CD4-positive, CD25-positive, alpha-beta regulatory T cell (primary cell): ENCODE measurements around the gene DPM3. TPM values are rescaled to one million over a fixed set of nuclear protein-coding genes. Genes with fewer than 3 reads are reported as not detected.

ENCODE experiments used
- ATAC-seq, 2 donors: fragments of 150-1000 bp; cut with Tn5 transposase; one replicate each; pipeline ENCODE4 v1.10.0; 2021; ENCODE audit warnings: low read depth in 2 of 2, moderate number of reproducible peaks in 2 of 2, moderate library complexity in 1 of 2
- DNase-seq, 3 donors: peaks; one replicate each; pipeline versions ENCODE4 v3.0.0 to v3.0.0-alpha.2; 2012 to 2022; ENCODE audit warnings: mixed read lengths in 1 of 3
- H3K27ac ChIP-seq: one replicate; pipeline ENCODE4 v1.7.0; 2013; ENCODE audit warnings: mild to moderate bottlenecking, low read length; ENCODE audit not compliant: insufficient read depth, poor library complexity, severe bottlenecking
- H3K27me3 ChIP-seq: one replicate; pipeline ENCODE4 v1.7.0; 2013; ENCODE audit warnings: low read length; ENCODE audit not compliant: control insufficient read depth, insufficient read depth
- H3K36me3 ChIP-seq: one replicate; pipeline ENCODE4 v1.7.0; 2013; ENCODE audit warnings: mild to moderate bottlenecking, low read length, moderate library complexity; ENCODE audit not compliant: control insufficient read depth, insufficient read depth
- H3K4me1 ChIP-seq: 2 replicates; pipeline ENCODE4 v1.7.0; 2013; ENCODE audit warnings: mild to moderate bottlenecking, low read length; ENCODE audit not compliant: insufficient read depth, control insufficient read depth, poor library complexity, severe bottlenecking
- H3K4me3 ChIP-seq: one replicate; pipeline ENCODE4 v1.7.0; 2013; ENCODE audit warnings: low read depth, mild to moderate bottlenecking, low read length, moderate library complexity
- H3K9me3 ChIP-seq, 2 experiments: 1 replicate in 1 of 2; 2 replicates in 1 of 2; pipeline ENCODE4 v1.7.0; 2013; ENCODE audit warnings: low read length in 2 of 2, mild to moderate bottlenecking in 1 of 2, moderate library complexity in 1 of 2; ENCODE audit not compliant: control insufficient read depth in 2 of 2
- H3K27ac Mint-ChIP-seq, 3 donors: one replicate each; pipeline ENCODE4 v1.8.0; 2020 to 2022; ENCODE audit warnings: mild to moderate bottlenecking in 3 of 3, mixed read lengths in 3 of 3, moderate library complexity in 2 of 3
- H3K27me3 Mint-ChIP-seq: one replicate; pipeline ENCODE4 v1.8.0; 2022; ENCODE audit warnings: mild to moderate bottlenecking, mixed read lengths
- H3K36me3 Mint-ChIP-seq: one replicate; pipeline ENCODE4 v1.8.0; 2020; ENCODE audit warnings: mixed read lengths
- H3K4me1 Mint-ChIP-seq, 4 donors: one replicate each; pipeline ENCODE4 v1.8.0; 2020 to 2022; ENCODE audit warnings: mixed read lengths in 4 of 4, mild to moderate bottlenecking in 1 of 4
- H3K4me3 Mint-ChIP-seq, 4 donors: one replicate each; pipeline ENCODE4 v1.8.0; 2020 to 2022; ENCODE audit warnings: mild to moderate bottlenecking in 4 of 4, mixed read lengths in 4 of 4, moderate library complexity in 3 of 4
- H3K9me3 Mint-ChIP-seq, 7 donors: one replicate each; pipeline ENCODE4 v1.8.0; 2020 to 2022; ENCODE audit warnings: mixed read lengths in 7 of 7, mild to moderate bottlenecking in 3 of 7, moderate library complexity in 2 of 7
- polyA plus RNA-seq, 4 donors: library from polyadenylated mRNA; unstranded; fragments of 300-500 nt; fragmentation: Illumina TruSeq; gene quantifications; one replicate each; pipeline ENCODE4 v1.2.3, GENCODE V29; 2021
- total RNA-seq: library from RNA; stranded (reverse); gene quantifications from one replicate; pipeline ENCODE4 v1.2.3, GENCODE V29; 2022

Gene DPM3
- total and polyA plus RNA-seq, 5 donors from 2014 or later, result 28.1 to 116 (median 101) TPM

DNA sequence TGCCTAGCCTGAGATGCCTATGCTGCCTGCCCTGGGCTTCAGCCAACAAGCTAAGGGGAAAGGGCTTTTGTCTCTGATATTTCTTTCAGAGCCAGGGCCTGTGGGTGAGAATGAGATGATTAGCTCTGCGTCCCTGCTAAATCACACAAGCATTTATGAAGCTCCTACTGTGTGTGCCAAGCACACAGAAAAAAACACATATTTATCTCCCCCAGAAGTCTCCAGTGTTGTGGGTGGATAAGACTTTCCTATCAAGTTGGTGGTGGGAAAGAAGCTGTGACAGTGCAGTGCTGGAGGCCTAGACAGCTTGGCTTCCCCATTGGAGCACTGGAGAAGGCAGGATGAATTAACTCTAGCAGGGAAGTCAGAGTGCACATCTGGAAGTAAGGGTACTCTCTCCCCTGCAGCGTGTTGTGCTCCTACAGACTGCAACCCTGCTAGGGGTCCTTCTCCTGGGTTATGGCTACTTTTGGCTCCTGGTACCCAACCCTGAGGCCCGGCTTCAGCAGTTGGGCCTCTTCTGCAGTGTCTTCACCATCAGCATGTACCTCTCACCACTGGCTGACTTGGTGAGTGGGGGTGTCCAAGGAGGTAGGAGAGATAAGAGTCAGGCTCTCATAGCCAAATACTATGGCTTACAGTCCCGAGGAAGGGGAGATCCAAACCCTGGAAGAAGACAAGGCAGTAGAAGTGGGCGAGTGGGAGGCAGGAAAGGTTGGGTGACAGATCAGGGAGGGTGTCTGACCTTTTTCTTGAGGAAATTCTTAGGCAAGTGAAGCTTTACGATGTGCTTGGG lies 3.0 kb downstream of the DPM3 start:
- H3K9me3 Mint-ChIP-seq, result no peaks in the 10 kb centered on the region
- peak overlapping the region; percentile 98 to 99 (median 98) for H3K27ac Mint-ChIP-seq
- peaks cover 11% of the 10 kb centered on the region for H3K27me3 Mint-ChIP-seq
- peaks cover 4% of the 10 kb centered on the region for H3K36me3 Mint-ChIP-seq
- H3K9me3 ChIP-seq, result no peaks in the 10 kb centered on the region
- H3K4me1 Mint-ChIP-seq, result peaks cover 13 to 57% (median 38%) of the 10 kb centered on the region in 4 donors
- DNase-seq (no peak), ATAC-seq (no peak)
- peaks cover 5% of the 10 kb centered on the region for H3K27me3 ChIP-seq
- no peak overlapping the region for H3K4me3 ChIP-seq
- peak overlapping the region; percentile 95 to 100 (median 97) for H3K4me3 Mint-ChIP-seq
- peaks cover 33% of the 10 kb centered on the region for H3K4me1 ChIP-seq
- H3K36me3 ChIP-seq, result no peaks in the 10 kb centered on the region
- H3K27ac ChIP-seq, result peak overlapping the region; percentile 98

DNA sequence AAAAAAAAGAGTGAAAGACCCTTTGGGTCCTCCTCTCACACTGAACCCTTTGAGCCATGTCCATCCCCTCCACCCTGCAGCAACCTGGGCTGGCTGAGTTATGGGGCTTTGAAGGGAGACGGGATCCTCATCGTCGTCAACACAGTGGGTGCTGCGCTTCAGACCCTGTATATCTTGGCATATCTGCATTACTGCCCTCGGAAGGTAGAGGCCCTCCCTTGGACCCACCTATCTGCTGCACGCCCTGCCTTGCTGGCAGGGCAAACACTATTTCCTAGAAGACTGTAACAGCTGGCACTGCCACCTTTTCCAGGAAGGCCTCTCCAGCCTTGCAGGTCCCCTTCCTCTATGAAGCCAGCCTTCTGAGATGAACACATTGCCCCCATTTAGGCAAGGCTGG lies 3.6 kb downstream of the DPM3 start:
- peak; percentile 25 to 28 for ATAC-seq
- peak overlapping the region; percentile 95 to 100 (median 97) for H3K4me3 Mint-ChIP-seq
- H3K27ac Mint-ChIP-seq, result peak overlapping the region; percentile 98 to 99 (median 98)
- Histone ChIP-seq H3K4me3 (peak overlapping the region; percentile 52), H3K36me3 (no peaks in the 10 kb centered on the region), H3K9me3 (no peaks in the 10 kb centered on the region), H3K27me3 (peaks cover 4% of the 10 kb centered on the region), H3K27ac (peak overlapping the region; percentile 98), H3K4me1 (peaks cover 33% of the 10 kb centered on the region)
- H3K27me3 Mint-ChIP-seq, result peaks cover 9% of the 10 kb centered on the region
- no peaks in the 10 kb centered on the region for H3K9me3 Mint-ChIP-seq
- peak in 1 of 3 donors; percentile 95 for DNase-seq
- peaks cover 13 to 58% (median 38%) of the 10 kb centered on the region in 4 donors for H3K4me1 Mint-ChIP-seq
- peaks cover 6% of the 10 kb centered on the region for H3K36me3 Mint-ChIP-seq

DNA sequence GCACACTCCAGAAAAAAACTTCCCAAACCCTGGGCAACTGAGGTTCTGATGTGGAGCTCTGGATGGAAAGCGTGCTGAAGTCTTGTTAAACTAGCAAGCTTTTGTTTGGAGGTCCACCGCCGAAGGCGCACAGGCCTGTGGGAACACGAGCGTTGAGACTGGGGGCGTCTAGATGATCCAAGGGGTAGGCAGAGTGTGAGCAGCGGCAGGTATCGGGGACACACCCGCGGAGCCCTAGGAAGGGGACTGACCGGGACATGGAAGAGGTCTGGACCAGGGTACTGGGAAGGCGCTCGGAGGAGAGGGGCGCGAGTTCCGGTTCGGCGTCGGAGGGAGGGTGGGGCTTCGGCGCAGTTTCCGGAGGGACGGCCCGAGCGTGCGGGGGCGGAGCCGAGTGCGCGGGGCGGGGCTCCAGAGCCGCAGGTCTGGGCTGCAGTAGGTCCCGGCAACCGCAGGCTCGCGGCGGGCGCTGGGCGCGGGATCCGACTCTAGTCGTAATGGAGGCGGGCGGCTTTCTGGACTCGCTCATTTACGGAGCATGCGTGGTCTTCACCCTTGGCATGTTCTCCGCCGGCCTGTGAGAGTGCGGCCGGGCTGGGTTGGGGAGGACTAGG lies 4.8 kb downstream of the DPM3 start, which contains the start of gene SLC50A1:
Gene SLC50A1, plus strand, starts transcription at position 438 of the 614 bp plus-strand sequence. Its CDS starts 60 bp downstream, at position 498.
- Mint-ChIP-seq H3K4me3 (peak within 1 kb of the TSS; percentile 95 to 100 (median 97)), H3K9me3 (no peaks in the 10 kb centered on the region), H3K36me3 (peaks cover 6% of the 10 kb centered on the region), H3K27me3 (peaks cover 14% of the 10 kb centered on the region), H3K27ac (peak within 1 kb of the TSS; percentile 98 to 99 (median 98)), H3K4me1 (peaks cover 13 to 61% (median 40%) of the 10 kb centered on the region in 4 donors)
- DNase-seq, result peak; percentile 90 to 95 (median 91)
- H3K9me3 ChIP-seq, result no peaks in the 10 kb centered on the region
- no peaks in the 10 kb centered on the region for H3K36me3 ChIP-seq
- peak; percentile 84 to 87 for ATAC-seq
- peaks cover 29% of the 10 kb centered on the region for H3K4me1 ChIP-seq
- peak within 1 kb of the TSS; percentile 90 for H3K4me3 ChIP-seq
- no peaks in the 10 kb centered on the region for H3K27me3 ChIP-seq
- peak within 1 kb of the TSS; percentile 98 for H3K27ac ChIP-seq

DNA sequence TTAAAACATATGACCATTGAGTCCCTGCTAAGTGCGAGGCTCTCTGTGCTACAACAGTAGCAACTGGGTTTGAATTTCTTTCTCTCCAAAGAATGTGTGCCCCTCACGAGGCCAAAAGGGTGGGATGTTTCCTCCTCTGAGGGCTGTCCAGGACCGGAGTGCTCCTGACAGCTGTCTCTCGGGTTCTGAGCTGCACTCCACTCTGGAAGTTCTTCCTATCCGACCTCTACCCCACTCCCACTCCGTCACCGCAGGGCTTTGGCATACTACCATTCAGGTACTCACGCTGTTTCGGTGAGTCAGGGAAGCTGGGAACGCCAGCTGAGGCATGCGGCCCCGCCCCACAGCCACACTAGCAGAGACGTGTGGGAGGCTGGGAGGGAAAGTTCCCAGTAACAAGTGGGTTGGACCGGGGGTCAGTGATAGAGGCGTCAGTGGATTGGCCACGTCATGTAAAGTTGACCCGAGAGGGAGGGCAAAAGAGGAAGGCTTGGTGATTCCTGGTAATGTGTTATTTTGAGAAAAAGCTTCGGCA lies 5.4 kb downstream of the DPM3 start:
- H3K4me1 Mint-ChIP-seq, result peaks cover 13 to 61% (median 37%) of the 10 kb centered on the region in 4 donors
- H3K27ac ChIP-seq, result peak overlapping the region; percentile 98
- H3K36me3 Mint-ChIP-seq, result peaks cover 6% of the 10 kb centered on the region
- no peak for ATAC-seq
- H3K27me3 Mint-ChIP-seq, result peaks cover 14% of the 10 kb centered on the region
- H3K4me1 ChIP-seq, result peaks cover 25% of the 10 kb centered on the region
- H3K9me3 Mint-ChIP-seq, result no peaks in the 10 kb centered on the region
- H3K27ac Mint-ChIP-seq, result peak overlapping the region; percentile 98 to 99 (median 98)
- H3K4me3 Mint-ChIP-seq, result peak overlapping the region; percentile 95 to 100 (median 97)
- DNase-seq, result peak in 1 of 3 donors; percentile 36
- no peaks in the 10 kb centered on the region for H3K9me3 ChIP-seq
- H3K27me3 ChIP-seq, result no peaks in the 10 kb centered on the region
- H3K4me3 ChIP-seq, result peak overlapping the region; percentile 90
- no peaks in the 10 kb centered on the region for H3K36me3 ChIP-seq

DNA sequence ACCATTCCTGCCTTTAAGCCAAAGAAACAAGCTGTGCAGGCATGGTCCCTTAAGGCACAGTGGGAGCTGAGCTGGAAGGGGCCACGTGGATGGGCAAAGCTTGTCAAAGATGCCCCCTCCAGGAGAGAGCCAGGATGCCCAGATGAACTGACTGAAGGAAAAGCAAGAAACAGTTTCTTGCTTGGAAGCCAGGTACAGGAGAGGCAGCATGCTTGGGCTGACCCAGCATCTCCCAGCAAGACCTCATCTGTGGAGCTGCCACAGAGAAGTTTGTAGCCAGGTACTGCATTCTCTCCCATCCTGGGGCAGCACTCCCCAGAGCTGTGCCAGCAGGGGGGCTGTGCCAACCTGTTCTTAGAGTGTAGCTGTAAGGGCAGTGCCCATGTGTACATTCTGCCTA lies 6.0 kb downstream of the DPM3 start:
- no peaks in the 10 kb centered on the region for H3K9me3 ChIP-seq
- H3K4me3 ChIP-seq, result no peak overlapping the region
- no peak for DNase-seq
- H3K27me3 Mint-ChIP-seq, result peaks cover 20% of the 10 kb centered on the region
- no peak overlapping the region for H3K27ac ChIP-seq
- H3K4me3 Mint-ChIP-seq, result peak overlapping the region; percentile 95 to 100 (median 97)
- ATAC-seq, result no peak
- H3K27me3 ChIP-seq, result no peaks in the 10 kb centered on the region
- no peaks in the 10 kb centered on the region for H3K36me3 ChIP-seq
- H3K4me1 ChIP-seq, result peaks cover 24% of the 10 kb centered on the region
- H3K36me3 Mint-ChIP-seq, result peaks cover 6% of the 10 kb centered on the region
- no peaks in the 10 kb centered on the region for H3K9me3 Mint-ChIP-seq
- H3K27ac Mint-ChIP-seq, result peak overlapping the region in 1 of 3 donors; percentile 98
- H3K4me1 Mint-ChIP-seq, result peaks cover 13 to 62% (median 38%) of the 10 kb centered on the region in 4 donors

DNA sequence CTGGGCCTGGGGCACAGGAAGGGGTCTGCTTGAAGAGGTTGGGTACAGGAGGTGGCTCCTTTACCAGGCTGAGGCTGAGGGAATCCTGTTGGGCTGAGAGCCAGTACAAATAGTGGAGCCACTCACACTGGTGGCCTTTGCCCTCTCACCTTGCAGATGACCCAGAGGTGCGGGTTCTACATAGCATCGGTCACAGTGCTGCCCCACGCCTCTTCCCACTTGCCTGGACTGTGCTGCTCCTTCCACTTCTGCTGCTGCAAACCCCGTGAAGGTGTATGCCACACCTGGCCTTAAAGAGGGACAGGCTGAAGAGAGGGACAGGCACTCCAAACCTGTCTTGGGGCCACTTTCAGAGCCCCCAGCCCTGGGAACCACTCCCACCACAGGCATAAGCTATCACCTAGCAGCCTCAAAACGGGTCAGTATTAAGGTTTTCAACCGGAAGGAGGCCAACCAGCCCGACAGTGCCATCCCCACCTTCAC lies 6.5 kb downstream of the DPM3 start:
- Mint-ChIP-seq H3K36me3 (peaks cover 6% of the 10 kb centered on the region), H3K4me3 (peak overlapping the region in 3 of 4 donors; percentile 95 to 99 (median 95)), H3K4me1 (peaks cover 13 to 64% (median 36%) of the 10 kb centered on the region in 4 donors), H3K27me3 (peaks cover 25% of the 10 kb centered on the region), H3K27ac (peak overlapping the region in 2 of 3 donors; percentile 0 to 56), H3K9me3 (no peaks in the 10 kb centered on the region)
- Histone ChIP-seq H3K27ac (no peak overlapping the region), H3K9me3 (no peaks in the 10 kb centered on the region), H3K4me1 (peaks cover 29% of the 10 kb centered on the region), H3K4me3 (no peak overlapping the region), H3K36me3 (no peaks in the 10 kb centered on the region), H3K27me3 (no peaks in the 10 kb centered on the region)
- no peak for DNase-seq
- ATAC-seq, result no peak

DNA sequence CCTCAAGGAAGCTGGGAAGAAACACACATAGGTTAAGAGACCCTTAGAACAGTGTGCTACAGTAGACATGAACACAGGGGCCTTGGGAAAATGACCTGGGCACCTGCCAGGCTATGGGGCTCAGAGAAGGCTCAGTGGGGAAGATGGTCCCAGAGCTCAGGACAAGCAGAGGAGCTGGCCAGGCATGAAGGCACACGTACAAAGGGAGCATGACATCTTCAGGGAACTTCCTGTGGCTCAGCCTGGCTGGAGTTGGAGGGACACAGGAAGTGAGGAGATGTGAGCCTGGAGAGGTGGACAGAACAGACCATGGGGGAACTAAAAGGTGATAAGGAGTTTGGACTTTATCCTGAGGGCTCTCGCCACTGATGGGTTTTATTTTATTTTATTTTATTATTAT lies 8.5 kb downstream of the DPM3 start:
- Histone ChIP-seq H3K27me3 (peaks cover 8% of the 10 kb centered on the region), H3K36me3 (no peaks in the 10 kb centered on the region), H3K4me1 (peaks cover 41% of the 10 kb centered on the region), H3K9me3 (no peaks in the 10 kb centered on the region), H3K4me3 (no peak overlapping the region), H3K27ac (no peak overlapping the region)
- H3K4me3 Mint-ChIP-seq, result peak overlapping the region in 3 of 4 donors; percentile 29 to 81 (median 50)
- H3K9me3 Mint-ChIP-seq, result no peaks in the 10 kb centered on the region
- ATAC-seq (no peak), DNase-seq (no peak)
- H3K4me1 Mint-ChIP-seq, result peaks cover 9 to 62% (median 33%) of the 10 kb centered on the region in 4 donors
- peaks cover 6% of the 10 kb centered on the region for H3K36me3 Mint-ChIP-seq
- no peak overlapping the region for H3K27ac Mint-ChIP-seq
- peaks cover 42% of the 10 kb centered on the region for H3K27me3 Mint-ChIP-seq
